NCI-H1417 (cell line): ENCODE data around the gene RASA4.
"Not testable (repeated sequence)": the region's sequence is repeated elsewhere in the genome, so short reads cannot be mapped to it uniquely, and the experiment has no call there.

Experiments used
- DNase-seq, 3 experiments: peaks; one replicate each; lab custom pipeline; 2025; lab: John Stamatoyannopoulos, UW

RASA4 gene

GRCh38 chr7:102604431-102605145, 12.0 kb downstream of the RASA4 start:
- DNase-seq, result not testable (repeated sequence)

- not testable (repeated sequence) for DNase-seq
Observed at GRCh38 chr7:102602317-102602716, 14.2 kb downstream of the RASA4 start.

GRCh38 chr7:102599699-102600098, 16.9 kb downstream of the RASA4 start:
- DNase-seq, result not testable (repeated sequence)

- not testable (repeated sequence) for DNase-seq
Observed at GRCh38 chr7:102596036-102596435, 20.5 kb downstream of the RASA4 start.

GRCh38 chr7:102593637-102594334, 22.8 kb downstream of the RASA4 start:
- DNase-seq, result not testable (repeated sequence)

- DNase-seq, result not testable (repeated sequence)
Observed at GRCh38 chr7:102592477-102593019, 24.0 kb downstream of the RASA4 start.

GRCh38 chr7:102589857-102590256, 26.7 kb downstream of the RASA4 start:
- not testable (repeated sequence) for DNase-seq

GRCh38 chr7:102583495-102583894, 33.1 kb downstream of the RASA4 start:
- not testable (repeated sequence) for DNase-seq

GRCh38 chr7:102581722-102582121, 34.8 kb downstream of the RASA4 start:
- not testable (repeated sequence) for DNase-seq

GRCh38 chr7:102578486-102578885, 38.1 kb downstream of the RASA4 start:
- DNase-seq, result not testable (repeated sequence)

GRCh38 chr7:102577315-102578240, 39.0 kb downstream of the RASA4 start:
- DNase-seq, result not testable (repeated sequence)

- not testable (repeated sequence) for DNase-seq
Observed at GRCh38 chr7:102576363-102576762, 40.2 kb downstream of the RASA4 start.

GRCh38 chr7:102574607-102575006, 41.9 kb downstream of the RASA4 start:
- not testable (repeated sequence) for DNase-seq

- DNase-seq, result not testable (repeated sequence)
Observed at GRCh38 chr7:102572261-102573239, 44.0 kb downstream of the RASA4 start, which contains the start of gene POLR2J3. Gene POLR2J3, minus strand, starts transcription at chr7:102572583. Its CDS starts 62 bp downstream, at chr7:102572521.

GRCh38 chr7:102568620-102569019, 47.9 kb downstream of the RASA4 start:
- DNase-seq, result not testable (repeated sequence)

GRCh38 chr7:102550808-102551422, 65.6 kb downstream of the RASA4 start, which contains the start of gene SPDYE2:
Gene SPDYE2, plus strand, starts transcription at chr7:102551226. Its CDS starts 2,030 bp downstream, at chr7:102553256.
- not testable (repeated sequence) for DNase-seq

- not testable (repeated sequence) for DNase-seq
Observed at GRCh38 chr7:102546353-102546752, 70.2 kb downstream of the RASA4 start.

GRCh38 chr7:102545288-102545687, 71.3 kb downstream of the RASA4 start:
- DNase-seq, result not testable (repeated sequence)

- DNase-seq, result not testable (repeated sequence)
Observed at GRCh38 chr7:102544372-102544771, 72.2 kb downstream of the RASA4 start.

GRCh38 chr7:102543596-102543995, 73.0 kb downstream of the RASA4 start, which contains the start of gene UPK3BL2:
Gene UPK3BL2, minus strand, starts transcription at chr7:102543696. Its CDS starts 60 bp downstream, at chr7:102543636.
- not testable (repeated sequence) for DNase-seq
